Measurements from ENCODE around the gene EIF4EBP3. TPM values are rescaled to one million over a fixed set of nuclear protein-coding genes. Genes with fewer than 3 reads are reported as not detected.

Gene EIF4EBP3
- total RNA-seq, 4 donors from 2014 or later = 9.1 to 18.9 (median 15.6) TPM

GRCh38 chr5:140564196-140565023, 16.9 kb downstream of the EIF4EBP3 start, which contains the start of the genes APBB3 and SLC35A4:
Gene APBB3 (minus strand): TSS chr5:140564598. CDS start chr5:140564245, 353 bp downstream.
Gene SLC35A4 (plus strand): TSS chr5:140564828. CDS start chr5:140567170, 2,342 bp downstream.
- 0 to 1% methylated on average over 48 to 68 of the region's 74 CpGs for WGBS, 2 donors
- peak; percentile 97 to 98 for DNase-seq
- Histone ChIP-seq H3K4me3 (replicated peaks in 1 of 3) (peak within 1 kb of the TSS; percentile 53 to 89 (median 59)), H3K36me3 (peaks cover 21 to 32% of the 10 kb centered on the region in 2 donors), H3K4me1 (peaks cover 25 to 37% of the 10 kb centered on the region in 2 donors), H3K27ac (peak within 1 kb of the TSS; percentile 93 to 97 (median 96)), H3K27me3 (no peaks in the 10 kb centered on the region), H3K9me3 (no peaks in the 10 kb centered on the region)
- intact Hi-C loops (cut with DNase I) = loop anchor here (5.0 kb wide), 2 partner anchors 73 to 162 kb away; partner anchors contain the start of genes ANKHD1 and TMCO6
- TF ChIP-seq POLR2A (IDR thresholded peaks at IDR 0.05) (peak; percentile 41 to 87), CTCF (IDR thresholded peaks at IDR 0.05) (peak in 1 of 6 experiments; percentile 20)

GRCh38 chr5:140565024-140565779, 17.7 kb downstream of the EIF4EBP3 start:
- H3K36me3 ChIP-seq = peaks cover 24 to 29% of the 10 kb centered on the region in 2 donors
- intact Hi-C loops (cut with DNase I) = loop anchor here (5.0 kb wide), 1 partner anchor 163 kb away; the partner anchor contains the start of gene ANKHD1

GRCh38 chr5:140565780-140566095, 18.3 kb downstream of the EIF4EBP3 start:
- Histone ChIP-seq H3K9me3 (no peaks in the 10 kb centered on the region), H3K4me3 (replicated peaks in 1 of 3) (peak overlapping the region in 1 of 3 donors; percentile 53), H3K27ac (peak overlapping the region in 2 of 3 donors; percentile 21 to 93), H3K27me3 (no peaks in the 10 kb centered on the region), H3K36me3 (peaks cover 24% of the 10 kb centered on the region in 2 donors), H3K4me1 (peaks cover 25 to 43% of the 10 kb centered on the region in 2 donors)
- 53 to 54% methylated on average over 4 of the region's 4 CpGs for WGBS, 2 donors
- no peak for TF ChIP-seq CTCF (IDR thresholded peaks at IDR 0.05)
- TF ChIP-seq POLR2A (IDR thresholded peaks at IDR 0.05) = no peak
- peak in 1 of 2 donors; percentile 20 for DNase-seq
- intact Hi-C loops (cut with DNase I) = loop anchor here (5.0 kb wide), 1 partner anchor 163 kb away; the partner anchor contains the start of gene ANKHD1

More at GRCh38 chr5:140565024-140565779, 17.7 kb downstream of the EIF4EBP3 start:
- Histone ChIP-seq H3K4me3 (replicated peaks in 1 of 3) (peak overlapping the region; percentile 47 to 89 (median 53)), H3K27me3 (no peaks in the 10 kb centered on the region), H3K9me3 (no peaks in the 10 kb centered on the region), H3K27ac (peak overlapping the region; percentile 93 to 97 (median 96)), H3K4me1 (peaks cover 25 to 43% of the 10 kb centered on the region in 2 donors)
- DNase-seq = no peak
- WGBS, 2 donors = 3 to 6% methylated on average over 13 of the region's 13 CpGs
- no peak for TF ChIP-seq POLR2A (IDR thresholded peaks at IDR 0.05)
- no peak for TF ChIP-seq CTCF (IDR thresholded peaks at IDR 0.05)

GRCh38 chr5:140566665-140567064, 19.2 kb downstream of the EIF4EBP3 start:
- H3K4me1 ChIP-seq = peaks cover 25 to 43% of the 10 kb centered on the region in 2 donors
- TF ChIP-seq CTCF (IDR thresholded peaks at IDR 0.05) (no peak), POLR2A (IDR thresholded peaks at IDR 0.05) (no peak)
- DNase-seq = no peak
- 94 to 98% methylated on average over 5 of the region's 5 CpGs for WGBS, 2 donors
- no peak overlapping the region for H3K4me3 ChIP-seq (replicated peaks in 1 of 3)
- no peak overlapping the region for H3K27ac ChIP-seq
- H3K27me3 ChIP-seq = no peaks in the 10 kb centered on the region
- intact Hi-C loops (cut with DNase I) = loop anchor here (5.0 kb wide), 1 partner anchor 164 kb away; the partner anchor contains the start of gene ANKHD1
- H3K9me3 ChIP-seq = no peaks in the 10 kb centered on the region
- H3K36me3 ChIP-seq = peaks cover 21 to 24% of the 10 kb centered on the region in 2 donors

All from thyroid gland (tissue), 4 donors.